Colonic mucosa (tissue), 4 donors: ENCODE data around the gene SCN5A. TPM values are rescaled to one million over a fixed set of nuclear protein-coding genes. Genes with fewer than 3 reads are reported as not detected.

Source experiments
- DNase-seq: peaks from one replicate; pipeline ENCODE4 v3.0.0-alpha.2; 2020
- H3K27ac ChIP-seq: fragments of 200-600 bp; one replicate; pipeline ENCODE4 v1.8.0; 2021
- H3K27me3 ChIP-seq: fragments of 200-600 bp; one replicate; pipeline ENCODE4 v1.8.0; 2021
- H3K36me3 ChIP-seq: fragments of 200-600 bp; one replicate; pipeline ENCODE4 v1.8.0; 2021
- H3K4me1 ChIP-seq: fragments of 200-600 bp; one replicate; pipeline ENCODE4 v1.8.0; 2021; ENCODE audit warnings: mild to moderate bottlenecking
- H3K4me3 ChIP-seq: fragments of 200-600 bp; one replicate; pipeline ENCODE4 v1.8.0; 2021
- H3K9ac ChIP-seq, 2 donors: one replicate each; pipeline ENCODE4 v1.7.0; 2013; ENCODE audit warnings: control low read depth in 2 of 2, low read depth in 2 of 2, low read length in 2 of 2
- H3K9me3 ChIP-seq: fragments of 200-600 bp; one replicate; pipeline ENCODE4 v1.8.0; 2021
- intact Hi-C: fragments of 100-400 bp; cut with DNase I; formaldehyde crosslinking; loops from one replicate; pipeline ENCODE4 v1.14.1; 2022
- total RNA-seq, 2 donors: library from RNA; stranded (reverse); fragmentation: NEBNext Ultra II Directional in 1 of 2; extraction: Animal tissue kit (Norgen Biotek cat#: 25700) in 1 of 2; gene quantifications; one replicate each; pipeline ENCODE4 v1.2.1, GENCODE V29; 2021
- TF ChIP-seq, protein P1 (sequence below): fragments of 200-600 bp; IDR thresholded peaks from one replicate; pipeline ENCODE4 v1.8.0; 2022; ENCODE audit warnings: antibody characterized with exemption, mild to moderate bottlenecking
- donor health status: healthy.
- donor health status: DM: no; HTN: no; CAD: no.
- donor health status: DM: no; HTN: no; CAD: no.

Gene SCN5A
- total RNA-seq, 2 donors from 2014 or later, result 0.32 to 0.45 TPM

DNA sequence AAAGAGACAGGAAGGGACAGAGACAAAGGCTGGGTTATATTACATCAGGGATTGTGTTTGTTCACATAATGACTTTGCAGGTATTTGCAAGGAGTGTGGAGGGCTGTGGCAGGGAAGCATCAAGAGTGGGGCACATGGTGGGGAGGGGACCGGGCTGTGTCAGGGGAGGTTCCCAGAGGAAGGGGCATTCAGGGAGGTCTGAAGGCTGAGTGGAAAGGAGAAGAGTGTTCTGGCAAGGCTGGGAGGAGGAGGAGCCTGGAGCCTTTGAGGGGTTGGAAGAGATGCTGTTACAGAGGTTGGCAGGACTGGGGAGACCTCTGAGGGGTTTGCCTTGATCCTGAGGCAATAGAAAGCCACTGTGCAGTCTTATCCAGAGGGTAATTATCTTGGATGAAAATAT, 103.9 kb downstream of the SCN5A start:
- no peak for DNase-seq
- TF ChIP-seq, protein P1, sequence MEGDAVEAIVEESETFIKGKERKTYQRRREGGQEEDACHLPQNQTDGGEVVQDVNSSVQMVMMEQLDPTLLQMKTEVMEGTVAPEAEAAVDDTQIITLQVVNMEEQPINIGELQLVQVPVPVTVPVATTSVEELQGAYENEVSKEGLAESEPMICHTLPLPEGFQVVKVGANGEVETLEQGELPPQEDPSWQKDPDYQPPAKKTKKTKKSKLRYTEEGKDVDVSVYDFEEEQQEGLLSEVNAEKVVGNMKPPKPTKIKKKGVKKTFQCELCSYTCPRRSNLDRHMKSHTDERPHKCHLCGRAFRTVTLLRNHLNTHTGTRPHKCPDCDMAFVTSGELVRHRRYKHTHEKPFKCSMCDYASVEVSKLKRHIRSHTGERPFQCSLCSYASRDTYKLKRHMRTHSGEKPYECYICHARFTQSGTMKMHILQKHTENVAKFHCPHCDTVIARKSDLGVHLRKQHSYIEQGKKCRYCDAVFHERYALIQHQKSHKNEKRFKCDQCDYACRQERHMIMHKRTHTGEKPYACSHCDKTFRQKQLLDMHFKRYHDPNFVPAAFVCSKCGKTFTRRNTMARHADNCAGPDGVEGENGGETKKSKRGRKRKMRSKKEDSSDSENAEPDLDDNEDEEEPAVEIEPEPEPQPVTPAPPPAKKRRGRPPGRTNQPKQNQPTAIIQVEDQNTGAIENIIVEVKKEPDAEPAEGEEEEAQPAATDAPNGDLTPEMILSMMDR, result no peak
- no peak overlapping the region for H3K27ac ChIP-seq
- intact Hi-C loops, result no loop called here
- no peaks in the 10 kb centered on the region for H3K9me3 ChIP-seq
- H3K9ac ChIP-seq, result no peak overlapping the region
- H3K27me3 ChIP-seq, result no peaks in the 10 kb centered on the region
- no peak overlapping the region for H3K4me3 ChIP-seq
- H3K36me3 ChIP-seq, result no peaks in the 10 kb centered on the region
- no peaks in the 10 kb centered on the region for H3K4me1 ChIP-seq

DNA sequence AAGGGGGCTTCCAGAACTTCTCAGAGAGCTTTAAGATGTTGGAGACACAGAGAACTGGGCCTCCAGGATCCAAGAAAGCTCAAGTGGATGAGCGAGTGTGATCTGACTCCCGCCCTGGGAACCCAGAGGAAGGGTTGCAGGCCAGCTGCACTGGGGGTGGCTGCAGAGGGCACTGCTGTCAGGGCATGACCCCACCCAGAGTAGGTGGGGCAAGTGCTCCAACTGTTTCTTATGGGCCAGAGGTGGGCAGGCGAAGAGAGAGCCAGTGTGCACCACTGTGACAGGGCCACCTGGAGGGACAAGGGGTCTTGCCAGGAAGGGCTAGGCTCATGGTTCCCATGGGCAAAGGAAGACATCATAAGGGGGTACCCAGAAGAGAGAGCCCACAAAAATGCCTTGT, 104.6 kb downstream of the SCN5A start:
- no peaks in the 10 kb centered on the region for H3K9me3 ChIP-seq
- TF ChIP-seq, protein P1, result no peak
- no peak overlapping the region for H3K27ac ChIP-seq
- no peak overlapping the region for H3K9ac ChIP-seq
- intact Hi-C loops, result no loop called here
- H3K27me3 ChIP-seq, result no peaks in the 10 kb centered on the region
- H3K4me1 ChIP-seq, result no peaks in the 10 kb centered on the region
- H3K36me3 ChIP-seq, result no peaks in the 10 kb centered on the region
- DNase-seq, result no peak
- no peak overlapping the region for H3K4me3 ChIP-seq

DNA sequence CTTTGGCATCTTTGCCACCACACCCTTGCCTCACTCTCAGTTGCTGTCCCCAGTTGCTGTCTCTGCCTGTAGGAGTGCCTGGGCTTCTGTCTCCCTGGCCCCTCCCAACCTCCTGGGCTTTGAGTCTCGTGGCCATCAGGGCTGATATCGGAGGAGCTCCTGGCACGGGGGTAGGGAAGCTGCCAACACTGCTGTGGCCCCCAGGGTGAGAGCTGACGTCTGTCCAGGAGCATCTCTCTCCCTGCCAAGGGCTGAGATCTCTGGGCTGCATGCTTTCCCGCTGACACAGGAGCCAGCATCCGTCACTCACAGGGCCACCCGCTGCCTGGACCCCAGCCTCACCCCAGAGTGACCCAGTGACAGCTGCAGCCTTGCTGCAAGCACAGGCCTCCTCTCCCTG, 105.9 kb downstream of the SCN5A start:
- Histone ChIP-seq H3K9ac (no peak overlapping the region), H3K27ac (no peak overlapping the region), H3K27me3 (no peaks in the 10 kb centered on the region), H3K9me3 (no peaks in the 10 kb centered on the region), H3K4me1 (no peaks in the 10 kb centered on the region), H3K4me3 (no peak overlapping the region), H3K36me3 (no peaks in the 10 kb centered on the region)
- no peak for DNase-seq
- TF ChIP-seq, protein P1, result no peak
- intact Hi-C loops, result no loop called here

DNA sequence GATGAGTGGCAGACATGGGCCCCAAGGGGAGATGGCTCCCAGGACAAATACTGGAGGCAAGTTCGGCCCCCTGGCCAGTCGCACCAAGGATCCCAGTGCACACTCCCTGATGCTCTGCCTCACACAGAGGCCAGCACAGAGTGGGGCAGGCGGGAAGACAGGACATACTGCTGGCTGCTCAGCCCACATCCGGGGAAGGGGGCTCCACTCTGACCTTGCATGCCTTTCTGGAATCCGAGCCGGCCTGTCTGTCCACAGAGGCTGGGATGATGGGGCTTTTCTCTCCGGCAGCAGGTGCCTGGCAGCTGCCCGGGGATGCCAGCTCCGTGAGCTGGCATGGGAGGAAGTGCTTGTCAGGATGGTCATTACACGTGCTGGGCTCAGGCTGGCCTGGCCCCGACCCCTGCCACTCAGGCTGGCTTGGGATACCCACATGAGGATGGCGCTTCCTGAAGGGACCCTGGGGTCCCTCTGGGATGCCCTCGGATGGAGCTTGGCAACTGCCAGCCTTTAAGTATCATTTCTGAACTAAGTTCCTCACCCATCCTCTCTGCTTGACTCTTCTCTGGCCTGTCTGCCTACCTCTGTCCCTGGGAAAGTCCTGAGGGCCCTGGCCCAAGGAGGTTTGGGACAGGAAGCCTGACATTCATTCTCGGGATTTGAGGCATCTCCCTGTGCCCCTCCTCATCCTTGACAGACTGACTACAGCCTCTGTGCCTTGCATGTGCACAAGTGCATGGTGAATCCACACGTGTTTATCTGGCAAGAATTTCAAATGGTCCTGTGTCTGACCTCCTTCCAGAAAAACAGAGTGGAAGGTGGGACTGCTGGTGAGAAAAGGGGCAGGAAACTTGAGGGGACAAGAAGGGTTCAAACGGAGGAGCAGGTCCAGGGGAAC, 106.8 kb downstream of the SCN5A start:
- no peak overlapping the region for H3K4me3 ChIP-seq
- H3K36me3 ChIP-seq, result no peaks in the 10 kb centered on the region
- no peak overlapping the region for H3K27ac ChIP-seq
- no peaks in the 10 kb centered on the region for H3K27me3 ChIP-seq
- TF ChIP-seq, protein P1, result no peak
- H3K9ac ChIP-seq, result no peak overlapping the region
- intact Hi-C loops, result no loop called here
- H3K4me1 ChIP-seq, result no peaks in the 10 kb centered on the region
- no peaks in the 10 kb centered on the region for H3K9me3 ChIP-seq
- no peak for DNase-seq

DNA sequence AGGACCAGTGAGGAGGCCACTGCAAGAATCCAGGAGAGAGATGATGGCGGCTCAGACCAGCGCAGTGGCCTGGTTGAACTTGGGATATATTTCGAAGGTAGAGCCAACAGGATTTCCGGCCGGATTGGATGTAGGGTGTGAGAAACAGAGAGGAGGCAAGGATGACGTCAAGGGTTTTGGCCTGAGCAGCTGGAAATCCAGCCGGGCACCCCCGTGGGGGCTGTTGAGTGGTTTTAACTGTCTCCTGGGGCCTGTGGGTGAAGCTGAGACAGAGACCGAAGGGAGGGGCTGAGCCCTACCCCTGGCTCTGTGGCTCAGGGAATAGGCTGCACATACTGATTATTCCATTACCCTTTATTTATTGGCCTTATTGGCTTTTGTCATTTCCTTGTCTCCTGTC, 107.7 kb downstream of the SCN5A start:
- Histone ChIP-seq H3K9ac (no peak overlapping the region), H3K4me1 (no peaks in the 10 kb centered on the region), H3K9me3 (no peaks in the 10 kb centered on the region), H3K27me3 (no peaks in the 10 kb centered on the region), H3K27ac (no peak overlapping the region), H3K36me3 (no peaks in the 10 kb centered on the region), H3K4me3 (no peak overlapping the region)
- no peak for DNase-seq
- intact Hi-C loops, result no loop called here
- TF ChIP-seq, protein P1, result no peak
